Left renal cortex interstitium (tissue), 4 donors: Measurements from ENCODE around the gene PRKCB. TPM values are rescaled to one million over a fixed set of nuclear protein-coding genes. Genes with fewer than 3 reads are reported as not detected.
"Not testable (repeated sequence)": the region's sequence is repeated elsewhere in the genome, so short reads cannot be mapped to it uniquely, and the experiment has no call there.

ENCODE experiments used
- DNase-seq, 4 donors: peaks; one replicate each; pipeline ENCODE4 v3.0.0-alpha.2; 2013; ENCODE audit warnings: low read depth in 4 of 4, low spot score in 2 of 4, missing footprints in 1 of 4
- polyA plus RNA-seq, 4 donors: library from polyadenylated mRNA; unstranded; fragments of 120-200 nt; gene quantifications; one replicate each; pipeline ENCODE4 v1.2.1, GENCODE V29; 2013; ENCODE audit not compliant: insufficient read length in 4 of 4

The PRKCB gene
- polyA plus RNA-seq, 4 donors = 3.8 to 5.1 (median 4.7) TPM

DNA sequence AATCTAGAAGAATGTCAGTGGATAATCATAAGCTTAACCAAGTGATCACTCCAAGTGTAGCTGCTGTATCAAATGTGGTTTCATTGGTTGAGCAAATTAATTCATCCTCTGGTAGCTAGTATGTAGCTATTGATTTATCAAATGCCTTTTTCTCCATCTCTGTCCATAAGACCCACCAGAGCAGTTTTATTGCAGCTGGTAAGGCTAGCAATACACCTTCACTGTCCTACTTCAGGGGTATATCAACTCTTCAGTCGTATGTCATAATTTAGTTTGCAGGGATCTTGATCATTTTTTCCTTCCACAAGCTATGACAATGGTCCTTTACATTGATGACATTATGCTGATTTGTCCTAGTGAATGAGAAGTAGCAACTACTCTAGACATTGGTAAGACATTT, 158.8 kb downstream of the PRKCB start:
- DNase-seq = no peak

DNA sequence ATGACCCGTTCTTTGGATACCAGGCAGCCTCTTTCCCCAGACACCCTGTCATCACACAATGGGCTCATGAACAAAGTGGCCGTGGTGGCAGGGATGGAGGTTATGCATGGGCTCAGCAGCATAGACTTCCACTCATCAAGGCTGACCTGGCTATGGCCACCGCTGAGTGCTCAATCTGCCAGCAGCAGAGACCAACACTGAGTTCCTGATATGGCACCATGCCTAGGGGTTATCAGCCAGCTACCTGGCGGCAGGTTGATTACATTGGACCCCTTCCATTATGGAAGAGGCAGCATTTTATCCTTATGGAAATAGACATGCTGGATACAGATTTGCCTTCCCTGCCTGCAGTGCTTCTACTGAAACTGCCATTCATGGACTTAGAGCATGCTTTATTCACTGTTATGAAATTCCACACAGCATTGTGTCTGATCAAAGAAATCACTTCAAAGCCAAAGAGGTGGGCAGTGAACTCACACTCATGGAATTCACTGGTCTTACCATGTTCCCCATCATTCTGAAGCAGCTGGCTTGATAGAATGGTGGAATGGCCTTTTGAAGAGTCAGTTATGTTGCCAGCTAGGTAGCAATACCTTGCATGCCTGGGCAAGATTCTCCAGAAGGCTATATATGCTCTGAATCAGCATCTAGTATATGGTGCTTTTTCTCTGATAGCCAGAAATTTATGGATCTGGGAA, 160.6 kb downstream of the PRKCB start:
- no peak for DNase-seq

DNA sequence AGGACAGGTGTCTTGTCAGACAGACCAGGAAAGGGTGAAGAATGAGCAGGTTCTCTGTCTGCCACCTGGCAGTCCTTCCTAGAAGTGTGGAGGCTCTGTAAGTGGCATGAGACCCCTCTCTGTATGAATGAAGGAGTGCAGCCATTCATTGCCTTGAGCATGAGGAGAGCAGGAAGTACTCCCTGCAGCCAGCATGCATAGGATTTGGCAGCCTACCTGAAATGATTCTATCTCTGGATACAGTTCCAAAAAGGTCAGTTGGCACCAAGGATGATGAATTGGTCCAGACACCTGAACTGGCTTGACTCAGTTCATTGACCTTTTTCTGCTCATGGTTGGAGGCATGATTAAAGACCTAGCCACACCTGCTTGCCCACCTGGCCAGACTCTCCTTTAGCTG, 163.0 kb downstream of the PRKCB start:
- DNase-seq = no peak

DNA sequence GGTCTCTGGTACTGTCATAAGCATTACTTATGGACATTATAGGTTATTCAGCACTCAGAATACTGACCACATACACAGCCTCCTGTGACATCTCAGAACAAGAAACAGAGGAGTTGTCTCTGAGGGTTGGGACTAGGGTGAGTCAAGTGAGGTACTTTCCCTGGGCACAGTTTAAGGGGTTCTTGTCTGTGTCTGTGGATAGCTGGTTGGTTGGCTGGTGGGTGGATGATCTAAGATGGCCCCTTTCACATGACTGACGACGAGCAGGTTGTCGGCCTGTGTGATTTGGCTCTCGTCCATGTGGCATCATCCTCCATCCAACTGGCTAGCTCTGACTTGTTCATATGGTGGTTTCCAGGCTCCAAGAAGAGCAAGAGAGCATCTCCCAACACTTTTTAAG, 163.9 kb downstream of the PRKCB start:
- DNase-seq = no peak

GRCh38 chr16:24001710-24002109, 165.9 kb downstream of the PRKCB start:
- DNase-seq = no peak

GRCh38 chr16:24002619-24003018, 166.8 kb downstream of the PRKCB start:
- DNase-seq = no peak

DNA sequence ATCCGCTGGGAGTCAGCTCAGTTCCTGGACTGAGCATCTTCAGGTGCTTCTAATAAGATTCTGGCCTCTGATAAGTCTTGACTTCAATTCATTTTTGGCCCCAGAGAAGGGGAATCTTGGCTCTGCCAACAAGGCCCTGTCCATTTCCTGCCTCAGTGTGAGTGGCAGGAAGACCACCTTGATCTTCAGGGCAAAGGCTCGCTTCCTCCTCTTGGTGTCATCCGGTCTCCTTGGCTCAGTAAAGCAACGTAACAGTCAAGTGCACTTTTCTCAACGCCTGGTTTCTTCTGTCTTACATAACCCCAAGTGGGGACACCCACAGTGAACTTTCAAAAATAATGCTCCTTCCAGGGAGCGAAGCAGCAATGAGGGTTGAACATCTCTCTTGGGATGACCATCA, 169.8 kb downstream of the PRKCB start:
- no peak for DNase-seq

GRCh38 chr16:24007391-24007790, 171.6 kb downstream of the PRKCB start:
- no peak for DNase-seq

DNA sequence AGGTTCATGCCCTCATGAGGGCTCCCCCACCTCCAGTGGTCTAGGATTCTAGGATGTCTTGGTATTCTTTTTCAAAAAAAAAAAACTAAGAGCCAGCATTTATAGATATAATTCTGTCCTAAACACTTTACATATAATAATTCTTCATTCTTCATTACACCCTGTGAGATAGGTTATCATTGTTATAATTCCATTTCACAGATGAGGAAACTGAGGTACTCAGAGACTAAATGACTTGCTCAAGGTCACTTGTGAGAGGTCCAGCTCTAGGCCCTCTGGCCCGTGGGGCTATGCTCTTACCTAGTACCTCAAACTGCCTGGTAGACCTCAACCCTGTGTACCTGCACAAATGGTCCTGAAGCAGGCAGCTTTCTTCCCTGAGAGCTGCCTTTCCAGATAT, 172.2 kb downstream of the PRKCB start:
- DNase-seq = no peak

GRCh38 chr16:24009098-24009497, 173.3 kb downstream of the PRKCB start:
- DNase-seq = no peak

DNA sequence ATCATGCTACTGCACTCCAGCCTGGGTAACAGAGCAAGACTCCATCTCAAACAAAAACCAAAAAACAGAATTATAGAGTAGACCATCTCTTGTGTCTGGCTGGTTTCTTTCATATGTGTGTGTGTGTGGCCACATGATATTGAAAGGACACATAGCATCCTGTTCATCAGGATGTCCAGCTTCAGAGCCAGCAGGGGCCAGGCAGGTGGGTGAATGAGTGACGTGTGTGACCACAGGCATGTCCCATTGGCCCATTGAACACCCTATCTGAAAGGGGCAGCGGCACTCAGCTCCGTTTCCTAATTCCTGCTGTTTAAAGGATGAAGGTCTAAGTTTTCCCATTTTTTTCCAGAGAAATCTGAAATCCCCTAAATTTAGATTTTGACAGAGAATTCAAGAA, 174.2 kb downstream of the PRKCB start:
- DNase-seq = no peak

GRCh38 chr16:24010440-24011089, 174.8 kb downstream of the PRKCB start:
- peak in 3 of 4 donors; percentile 42 to 74 (median 50) for DNase-seq

GRCh38 chr16:24011237-24011636, 175.5 kb downstream of the PRKCB start:
- no peak for DNase-seq

DNA sequence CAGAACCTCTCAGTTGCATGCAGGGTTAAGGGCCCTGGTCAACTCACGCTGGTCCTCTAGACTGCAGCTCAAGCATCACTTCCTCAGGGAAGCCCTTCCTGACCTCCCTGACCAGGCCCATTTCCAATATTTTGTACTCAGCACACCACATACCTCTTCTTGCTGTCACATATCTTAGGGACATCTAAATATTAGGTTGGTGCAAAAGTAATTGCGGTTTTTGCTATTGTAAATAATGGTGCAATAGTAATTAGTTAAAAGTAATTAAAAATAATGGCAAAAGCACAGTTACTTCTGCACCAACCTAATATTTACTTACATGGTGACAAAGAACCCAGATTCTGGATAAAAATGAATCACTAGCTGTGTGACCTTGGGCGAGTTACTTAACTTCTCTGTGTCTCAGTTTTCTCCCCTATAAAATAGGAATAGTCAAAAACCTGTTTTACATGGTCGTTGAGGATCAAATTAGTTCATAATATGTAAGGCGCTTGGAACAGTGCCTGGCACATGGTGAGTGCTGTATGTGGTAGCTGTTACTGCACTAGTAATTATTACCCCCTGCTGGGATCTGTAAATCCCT, 177.4 kb downstream of the PRKCB start:
- DNase-seq = no peak

DNA sequence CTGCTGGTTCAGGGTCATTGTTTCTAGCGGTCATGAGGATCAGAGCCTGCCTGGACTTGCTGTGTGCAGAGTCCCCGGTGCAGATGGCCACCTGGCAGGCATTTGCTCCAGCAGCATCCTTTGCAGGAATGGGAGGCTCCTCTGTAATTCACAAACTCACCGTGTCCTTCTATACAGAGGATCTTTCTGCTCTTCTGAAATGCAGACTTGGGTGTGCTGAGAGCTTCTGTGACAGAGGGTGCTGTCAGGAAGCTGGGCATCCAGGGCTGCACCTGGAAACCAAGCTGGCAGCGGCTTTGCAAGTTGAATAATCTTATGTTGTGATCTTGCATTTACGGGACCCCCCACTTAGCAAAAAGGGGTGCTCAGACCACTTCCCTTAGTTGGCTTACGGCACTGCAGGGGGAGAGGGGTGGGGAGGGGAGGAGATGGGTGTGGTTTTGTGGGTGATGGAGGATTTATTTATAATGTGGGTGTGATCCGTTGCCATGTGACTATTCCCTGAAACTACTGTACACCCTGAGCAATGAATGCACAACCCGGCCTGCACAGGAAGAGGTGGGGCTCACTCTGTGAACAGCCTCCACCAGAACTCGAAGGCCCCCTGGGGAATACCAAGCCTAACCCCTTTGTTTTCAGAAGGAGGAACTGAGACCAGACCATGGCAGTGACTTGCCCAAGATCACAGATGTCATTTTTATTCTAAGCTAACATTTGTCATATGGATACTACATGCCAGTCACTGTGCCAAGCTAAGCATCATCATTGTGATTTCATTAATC, 178.3 kb downstream of the PRKCB start:
- no peak for DNase-seq

DNA sequence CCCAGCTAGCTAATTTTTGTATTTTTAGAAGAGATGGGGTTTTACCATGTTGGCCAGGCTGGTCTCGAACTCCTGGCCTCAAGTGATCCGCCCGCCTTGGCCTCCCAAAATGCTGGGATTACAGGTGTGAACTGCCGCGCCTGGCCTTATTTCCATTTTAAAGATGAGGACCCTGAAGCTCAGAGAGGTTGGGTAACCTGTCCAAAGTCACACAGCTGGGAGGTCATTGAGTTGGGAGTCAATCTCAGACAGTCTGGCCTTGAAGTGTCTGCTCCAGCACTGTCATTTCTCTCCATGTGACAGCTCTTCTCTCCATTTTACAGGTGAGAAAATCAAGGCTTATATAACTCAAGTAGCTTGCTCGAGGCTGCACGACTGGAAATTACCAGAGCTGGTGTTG, 179.2 kb downstream of the PRKCB start:
- DNase-seq = not testable (repeated sequence)

- DNase-seq = no peak
Observed at GRCh38 chr16:24015923-24016322, 180.1 kb downstream of the PRKCB start.

DNA sequence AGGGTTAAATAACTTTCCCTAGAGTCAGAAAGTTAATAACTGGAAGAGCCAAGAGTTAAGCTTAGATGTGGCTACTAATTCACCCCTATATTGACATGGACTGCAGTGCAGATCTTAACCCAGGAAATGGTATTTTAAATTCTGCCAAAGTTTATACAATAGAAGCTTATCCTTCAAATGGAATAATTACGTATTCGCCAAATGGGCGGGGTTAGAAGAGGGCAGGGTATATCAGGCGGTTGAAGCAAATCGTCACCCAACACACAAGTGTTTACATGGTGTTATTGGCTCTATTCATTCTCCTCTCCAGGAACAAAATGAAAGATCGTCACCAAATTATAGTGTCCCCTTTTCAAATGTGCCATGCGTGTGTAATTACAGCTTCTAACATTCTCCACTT, 182.7 kb downstream of the PRKCB start:
- DNase-seq = no peak

GRCh38 chr16:24022797-24023196, 187.0 kb downstream of the PRKCB start:
- no peak for DNase-seq

DNA sequence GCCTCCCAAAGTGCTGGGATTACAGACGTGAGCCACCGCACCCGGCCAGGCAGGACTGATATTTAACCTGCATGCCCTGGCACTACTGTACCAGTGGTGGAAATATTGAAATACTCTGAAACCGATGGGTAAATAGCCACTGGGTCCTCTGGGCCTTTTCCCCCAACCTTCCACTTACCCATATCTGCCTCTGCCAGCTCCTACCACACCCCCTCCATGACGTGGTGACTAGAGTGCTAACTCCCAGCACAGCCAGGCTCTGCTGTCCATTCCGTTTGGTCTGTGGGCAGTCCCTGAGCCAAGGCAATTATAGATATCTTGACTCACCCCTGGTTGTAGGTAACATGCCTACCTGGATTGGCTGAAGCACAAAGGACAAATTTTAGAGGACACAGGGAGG, 187.8 kb downstream of the PRKCB start:
- DNase-seq = no peak

DNA sequence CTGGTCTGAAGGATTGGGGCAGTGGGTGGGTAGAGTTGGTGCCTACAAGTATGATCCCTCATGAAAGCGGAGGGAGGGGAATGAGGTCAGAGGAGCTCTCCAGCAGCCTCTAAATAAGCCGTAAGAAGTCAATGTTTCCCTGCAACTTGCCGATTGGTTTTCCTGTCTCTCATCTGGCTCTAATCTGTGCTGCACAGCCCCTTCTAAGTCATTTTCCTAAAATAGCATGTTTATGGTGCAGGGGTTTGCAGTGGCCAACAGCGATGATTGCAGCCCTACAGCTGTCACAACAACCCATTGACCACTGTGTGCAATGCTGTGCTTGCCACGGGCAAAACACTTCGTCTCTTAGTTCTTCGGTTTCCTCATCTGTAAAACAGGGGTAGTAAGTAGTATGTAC, 189.2 kb downstream of the PRKCB start:
- DNase-seq = no peak
